Ovary (tissue), 3 donors: ENCODE data around the gene TMUB1.

Experiments
- EP300 ChIP-seq: sonication (generic); formaldehyde crosslinking; IDR thresholded peaks from one replicate; pipeline ENCODE4 v1.6.1; 2017; ENCODE audit warnings: antibody characterized with exemption
- TF ChIP-seq, protein P1 (sequence below), 3 donors: fragments of 450-650 bp in 2 of 3; fragments of 200-600 bp in 1 of 3; IDR thresholded peaks; one replicate each; pipeline versions ENCODE4 v1.5.1 to v1.8.0; 2016 to 2022; ENCODE audit warnings: antibody characterized with exemption in 3 of 3, mild to moderate bottlenecking in 1 of 3
- donor health status: DM: no; HTN: no; CAD: no.

- TF ChIP-seq, protein P1, sequence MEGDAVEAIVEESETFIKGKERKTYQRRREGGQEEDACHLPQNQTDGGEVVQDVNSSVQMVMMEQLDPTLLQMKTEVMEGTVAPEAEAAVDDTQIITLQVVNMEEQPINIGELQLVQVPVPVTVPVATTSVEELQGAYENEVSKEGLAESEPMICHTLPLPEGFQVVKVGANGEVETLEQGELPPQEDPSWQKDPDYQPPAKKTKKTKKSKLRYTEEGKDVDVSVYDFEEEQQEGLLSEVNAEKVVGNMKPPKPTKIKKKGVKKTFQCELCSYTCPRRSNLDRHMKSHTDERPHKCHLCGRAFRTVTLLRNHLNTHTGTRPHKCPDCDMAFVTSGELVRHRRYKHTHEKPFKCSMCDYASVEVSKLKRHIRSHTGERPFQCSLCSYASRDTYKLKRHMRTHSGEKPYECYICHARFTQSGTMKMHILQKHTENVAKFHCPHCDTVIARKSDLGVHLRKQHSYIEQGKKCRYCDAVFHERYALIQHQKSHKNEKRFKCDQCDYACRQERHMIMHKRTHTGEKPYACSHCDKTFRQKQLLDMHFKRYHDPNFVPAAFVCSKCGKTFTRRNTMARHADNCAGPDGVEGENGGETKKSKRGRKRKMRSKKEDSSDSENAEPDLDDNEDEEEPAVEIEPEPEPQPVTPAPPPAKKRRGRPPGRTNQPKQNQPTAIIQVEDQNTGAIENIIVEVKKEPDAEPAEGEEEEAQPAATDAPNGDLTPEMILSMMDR (IDR thresholded peaks at IDR 0.05): no peak
- TF ChIP-seq EP300: no peak
These were observed 19.7 kb upstream of the TMUB1 start for GRCh38 chr7:151102991-151103390.
